ENCODE measurements around the gene FNIP2.
"Not testable (repeated sequence)": the region's sequence is repeated elsewhere in the genome, so short reads cannot be mapped to it uniquely, and the experiment has no call there.

Gene FNIP2

GRCh38 chr4:158768555-158769174, at the start of gene FNIP2:
FNIP2 (plus strand) TSS chr4:158769026; CDS start chr4:158769213, 187 bp downstream.
- DNase-seq (ENCODE audit: low read depth): peak; percentile 44

DNA sequence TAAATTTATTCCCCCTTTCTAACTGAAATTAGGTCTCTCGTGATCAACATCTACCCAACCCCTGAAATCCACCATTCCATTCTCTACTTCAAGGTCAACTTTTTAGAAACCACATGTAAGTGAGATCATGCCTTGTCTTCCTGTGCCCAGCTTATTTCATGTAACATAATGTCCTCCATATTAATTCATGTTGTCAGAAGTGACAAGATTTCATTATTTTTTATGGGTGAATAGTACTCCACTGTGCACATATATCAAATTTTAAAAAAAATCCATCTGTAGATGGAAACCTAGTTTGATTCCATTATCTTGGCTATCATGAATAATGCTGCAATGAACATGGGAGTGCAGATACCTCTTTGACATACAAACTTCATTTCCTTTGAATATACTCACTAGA, 47.1 kb upstream of the FNIP2 start:
- DNase-seq (ENCODE audit: low read depth): no peak

DNA sequence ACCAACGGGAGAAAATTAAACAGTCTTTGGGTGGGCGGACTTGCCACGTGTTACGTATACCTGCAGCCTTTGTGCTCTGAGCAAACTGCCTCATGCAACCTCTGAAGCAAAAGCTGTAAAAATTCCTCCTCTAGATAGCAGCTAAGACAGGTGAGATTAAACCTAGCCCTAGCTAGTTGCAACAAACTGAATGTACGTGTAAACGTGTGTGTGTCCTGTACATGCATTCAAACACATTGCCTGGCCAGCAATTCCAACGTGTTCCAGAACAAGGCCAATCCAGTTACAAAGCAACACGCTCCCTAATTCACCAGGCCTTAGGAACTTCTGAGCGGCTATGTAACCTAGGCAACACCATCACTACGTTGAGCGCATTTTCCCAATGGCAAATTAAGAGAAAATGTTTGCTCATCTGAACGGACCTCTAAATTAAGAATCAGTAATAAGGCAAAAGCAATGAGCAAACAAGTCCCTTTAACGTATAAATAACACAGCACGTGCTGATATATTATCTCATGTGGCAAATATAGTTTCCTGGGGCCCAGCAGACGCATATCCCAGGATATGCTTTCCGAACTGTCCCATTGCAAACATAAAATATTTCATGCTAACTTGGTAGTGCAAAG, 46.4 kb upstream of the FNIP2 start:
- DNase-seq (ENCODE audit: low read depth): no peak

GRCh38 chr4:158722917-158723793, 45.7 kb upstream of the FNIP2 start, which contains the start of gene PPID:
PPID (minus strand) TSS chr4:158723396; CDS start chr4:158723288, 108 bp downstream.
- no peak for DNase-seq (ENCODE audit: low read depth)

DNA sequence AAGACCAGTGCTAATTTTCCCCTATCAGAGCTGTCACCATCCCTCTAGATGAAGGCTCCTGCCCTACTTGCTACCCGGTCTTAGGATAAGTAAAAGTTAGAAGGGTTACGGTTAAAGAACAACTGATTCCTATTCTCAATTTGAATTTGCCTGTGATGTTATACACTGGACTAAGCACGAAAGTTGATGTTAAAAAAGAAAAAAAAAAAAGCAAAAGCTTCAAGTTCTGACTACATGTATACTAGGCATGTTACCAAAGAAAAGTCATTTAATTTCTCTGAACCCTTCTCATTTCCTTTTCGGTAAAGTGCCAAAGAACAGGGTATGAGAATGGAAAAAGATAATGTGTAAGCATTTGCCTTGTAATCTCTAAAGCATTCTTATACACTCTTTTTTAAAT, 44.2 kb upstream of the FNIP2 start:
- no peak for DNase-seq (ENCODE audit: low read depth)

DNA sequence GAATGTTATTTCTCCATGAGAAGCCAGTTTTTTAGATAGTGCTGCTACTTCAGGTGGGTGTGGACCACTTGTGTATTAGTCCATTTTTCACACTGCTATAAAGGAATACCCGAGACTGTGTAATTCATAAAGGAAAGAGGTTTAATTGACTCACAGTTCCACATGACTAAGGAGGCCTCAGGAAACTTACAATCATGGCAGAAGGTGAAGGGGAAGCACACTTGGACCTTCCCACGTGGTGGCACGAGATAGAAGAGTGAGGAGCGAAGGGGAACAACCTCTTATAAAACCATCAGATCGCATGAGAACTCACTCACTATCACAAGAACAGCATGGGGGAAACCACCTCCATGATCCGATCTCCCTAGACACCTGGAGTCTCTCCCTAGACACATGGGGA, 42.2 kb upstream of the FNIP2 start:
- no peak for DNase-seq (ENCODE audit: low read depth)

DNA sequence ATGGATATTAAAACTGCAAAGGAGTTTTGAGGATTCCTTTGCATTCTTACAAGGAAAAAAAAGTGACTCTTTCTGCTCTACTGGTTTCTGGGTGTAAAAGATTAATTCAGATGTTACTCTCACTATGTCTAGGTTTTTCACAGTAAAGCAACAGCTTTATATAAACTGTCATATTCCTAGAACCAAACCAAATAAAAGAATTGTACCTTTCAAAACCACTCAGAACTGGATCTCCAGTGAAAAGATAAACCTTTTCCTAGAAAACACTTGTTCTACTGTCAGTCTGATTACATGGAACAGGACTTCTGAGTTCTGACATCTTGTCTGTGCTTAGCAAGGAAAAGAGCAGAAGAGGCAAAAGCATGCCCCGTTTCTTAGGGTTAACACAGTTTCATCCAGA, 40.6 kb upstream of the FNIP2 start:
- DNase-seq (ENCODE audit: low read depth): no peak

DNA sequence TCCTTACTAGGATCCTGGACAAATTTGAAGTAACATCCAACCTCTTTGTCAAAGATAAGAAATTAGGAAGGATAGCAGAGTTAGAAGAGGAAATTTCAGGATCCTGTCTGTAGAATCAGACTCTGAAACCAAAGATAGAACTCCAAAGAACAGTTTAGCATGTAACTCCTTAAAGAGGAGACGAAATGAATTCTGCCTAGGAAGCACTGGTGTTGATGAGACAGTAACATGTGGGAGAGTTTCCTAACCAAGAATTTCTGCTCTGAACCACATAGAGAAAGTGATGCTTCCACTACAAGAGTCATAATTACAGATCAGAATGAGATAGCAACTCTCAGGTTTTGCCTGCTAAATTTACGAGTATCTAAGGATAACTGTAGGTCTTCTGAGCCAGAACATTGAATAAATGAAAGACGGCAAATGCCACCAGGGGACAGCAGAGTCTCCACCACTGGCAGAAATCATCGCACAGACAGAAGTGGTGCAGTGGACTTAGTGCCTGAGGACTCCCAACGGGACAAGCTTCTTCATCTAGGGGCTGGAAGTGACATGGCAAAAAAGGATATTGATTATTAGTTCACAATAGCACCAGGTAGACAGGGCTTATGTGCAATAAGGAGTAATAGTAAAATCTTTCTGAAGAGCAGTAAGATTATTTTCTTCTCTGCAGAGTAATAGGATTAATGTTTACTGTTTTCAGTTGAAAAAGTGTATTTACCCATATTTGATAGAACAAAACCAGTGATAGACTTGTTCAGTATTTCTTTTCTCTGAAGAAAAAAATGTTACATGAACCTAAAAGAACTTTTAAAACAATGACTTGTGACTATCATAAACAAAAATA, 38.9 kb upstream of the FNIP2 start:
- DNase-seq (ENCODE audit: low read depth): no peak

DNA sequence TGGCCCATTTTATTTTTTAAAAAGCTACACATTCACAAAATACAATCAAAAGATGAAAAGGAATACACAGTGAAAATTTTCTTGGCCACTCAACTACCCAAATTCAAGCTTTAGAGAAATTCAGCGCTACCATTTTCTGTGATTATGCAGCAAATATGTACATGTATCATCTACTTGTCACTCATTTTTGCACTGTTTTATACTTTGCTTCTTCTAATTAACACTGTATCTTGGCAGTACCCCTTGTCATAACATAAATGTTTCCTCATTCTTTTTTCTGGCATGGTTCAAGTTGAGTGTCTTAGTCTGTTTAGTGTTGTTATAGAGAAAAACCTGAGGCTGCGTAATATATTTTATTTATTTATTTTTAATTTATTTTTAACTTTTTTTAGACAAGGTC, 30.0 kb upstream of the FNIP2 start:
- no peak for DNase-seq (ENCODE audit: low read depth)

DNA sequence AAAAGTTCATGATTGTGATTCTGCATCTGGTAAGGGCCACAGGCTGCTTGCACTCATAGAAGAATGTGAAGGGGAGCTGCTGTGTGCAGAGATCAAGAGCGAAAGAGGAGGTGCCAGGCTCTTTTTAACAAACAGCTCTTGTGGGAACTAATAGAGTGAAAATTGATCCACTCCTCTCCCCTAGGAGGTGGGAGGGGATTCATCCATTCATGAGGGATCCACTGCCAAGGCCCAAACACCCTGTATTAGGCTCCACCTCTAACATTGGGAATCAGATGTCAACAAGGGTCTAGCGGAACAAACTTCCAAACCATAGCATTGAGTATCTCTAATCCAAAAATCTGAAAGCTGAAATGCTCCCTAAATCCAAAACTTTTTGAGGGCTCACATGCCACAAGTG, 29.2 kb upstream of the FNIP2 start:
- no peak for DNase-seq (ENCODE audit: low read depth)

DNA sequence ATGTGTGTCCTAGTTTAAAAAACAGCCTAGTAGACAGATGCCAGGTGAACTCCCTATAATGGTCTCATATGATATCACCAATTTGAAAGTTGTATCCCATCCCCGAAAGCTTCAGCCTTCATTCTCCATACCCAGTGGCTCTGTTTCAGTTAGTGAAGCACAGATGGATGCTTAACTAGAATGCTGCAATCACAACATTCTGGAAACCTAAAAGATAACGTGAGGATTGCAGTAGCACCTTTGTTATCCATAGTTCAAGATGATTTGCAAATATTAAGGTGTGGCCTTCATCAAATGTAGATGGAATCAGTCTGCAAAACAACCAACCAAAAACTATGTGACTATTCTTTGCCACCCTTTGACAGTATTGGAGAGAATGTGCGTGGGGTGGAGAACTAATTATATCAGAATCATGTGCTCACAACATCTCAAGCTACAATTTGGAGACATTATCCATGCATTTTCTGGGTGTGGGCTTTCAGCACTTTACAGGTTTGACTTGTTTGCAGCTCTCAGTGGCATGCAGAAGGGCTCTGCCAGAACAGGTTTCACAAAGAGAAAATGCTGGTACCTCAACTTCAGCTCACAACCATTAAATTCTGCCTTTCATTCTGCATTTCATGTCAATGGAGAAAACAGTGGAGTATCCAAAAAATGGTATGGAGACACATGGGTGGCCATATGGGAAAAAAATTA, 27.4 kb upstream of the FNIP2 start:
- no peak for DNase-seq (ENCODE audit: low read depth)

DNA sequence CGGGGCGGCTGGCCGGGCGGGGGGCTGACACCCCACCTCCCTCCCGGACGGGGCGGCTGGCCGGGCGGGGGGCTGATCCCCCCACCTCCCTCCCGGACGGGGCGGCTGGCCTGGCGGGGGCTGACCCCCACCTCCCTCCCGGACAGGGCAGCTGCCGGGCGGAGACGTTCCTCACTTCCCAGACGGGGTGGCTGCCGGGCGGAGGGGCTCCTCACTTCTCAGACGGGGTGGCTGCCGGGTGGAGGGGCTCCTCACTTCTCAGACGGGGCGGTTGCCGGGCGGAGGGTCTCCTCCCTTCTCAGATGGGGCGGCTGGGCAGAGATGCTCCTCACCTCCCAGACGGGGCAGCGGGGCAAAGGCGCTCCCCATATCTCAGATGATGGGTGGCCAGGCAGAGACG, 22.3 kb upstream of the FNIP2 start:
- not testable (repeated sequence) for DNase-seq (ENCODE audit: low read depth)

DNA sequence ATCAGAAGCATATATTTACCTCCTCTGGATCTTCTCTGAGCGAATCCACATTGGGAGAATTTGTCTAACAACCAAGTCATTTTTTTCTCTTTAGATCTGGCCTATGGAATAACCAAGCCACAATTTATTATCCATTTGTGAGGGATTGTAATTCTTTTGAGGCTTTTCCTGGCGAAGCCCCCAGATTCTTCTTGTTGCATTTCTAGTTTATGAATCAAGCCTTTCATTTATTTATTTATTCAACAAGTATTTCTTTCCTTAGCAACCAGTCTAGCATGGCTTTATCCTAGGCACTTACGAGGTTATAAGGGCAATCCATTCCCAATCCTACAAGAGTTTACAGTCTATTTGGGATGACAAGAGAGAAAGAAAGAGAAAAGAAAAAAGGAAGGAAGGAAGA, 18.4 kb upstream of the FNIP2 start:
- DNase-seq (ENCODE audit: low read depth): peak; percentile 77

GRCh38 chr4:158754385-158755180, 14.2 kb upstream of the FNIP2 start:
- DNase-seq (ENCODE audit: low read depth): peak; percentile 52

GRCh38 chr4:158755819-158756218, 13.0 kb upstream of the FNIP2 start:
- DNase-seq (ENCODE audit: low read depth): not testable (repeated sequence)

GRCh38 chr4:158756588-158756987, 12.2 kb upstream of the FNIP2 start:
- no peak for DNase-seq (ENCODE audit: low read depth)

DNA sequence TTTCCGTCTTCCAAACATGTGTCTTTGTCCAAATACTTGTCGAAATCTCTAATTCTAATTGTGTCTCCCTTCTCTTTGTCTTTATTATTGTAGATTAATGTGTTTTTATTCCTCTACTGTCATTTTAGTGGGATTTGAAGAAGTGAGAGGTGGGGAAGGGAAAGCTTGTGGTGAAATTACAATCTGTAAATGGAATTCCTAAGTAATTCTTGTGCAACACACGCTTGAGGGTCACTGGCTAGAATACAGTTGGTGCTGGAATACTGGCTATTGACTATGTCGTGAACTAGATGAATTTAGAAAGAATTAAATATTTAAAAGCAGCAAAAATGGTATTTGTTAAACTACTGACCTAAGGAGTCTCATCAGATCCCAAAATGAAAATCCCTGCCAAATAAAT, 10.7 kb upstream of the FNIP2 start:
- DNase-seq (ENCODE audit: low read depth): no peak

- DNase-seq (ENCODE audit: low read depth): no peak
These were observed 10.1 kb upstream of the FNIP2 start for GRCh38 chr4:158758703-158759102.

DNA sequence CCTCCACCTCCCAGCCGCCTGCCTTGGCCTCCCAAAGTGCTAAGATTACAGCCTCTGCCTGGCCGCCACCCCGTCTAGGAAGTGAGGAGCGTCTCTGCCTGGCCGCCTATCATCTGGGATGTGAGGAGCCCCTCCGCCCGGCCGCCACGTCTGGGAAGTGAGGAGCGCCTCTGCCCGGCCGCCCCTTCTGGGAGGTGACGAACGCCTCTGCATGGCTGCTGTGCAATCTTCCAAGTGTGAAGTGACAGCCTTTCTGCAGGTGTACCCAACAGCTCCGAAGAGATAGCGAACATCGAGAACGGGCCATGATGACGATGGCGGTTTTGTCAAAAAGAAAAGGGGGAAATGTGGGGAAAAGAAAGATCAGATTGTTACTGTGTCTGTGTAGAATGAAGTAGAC, 9.3 kb upstream of the FNIP2 start:
- DNase-seq (ENCODE audit: low read depth): not testable (repeated sequence)

- DNase-seq (ENCODE audit: low read depth): no peak
These were observed 8.0 kb upstream of the FNIP2 start for GRCh38 chr4:158760866-158761265.

DNA sequence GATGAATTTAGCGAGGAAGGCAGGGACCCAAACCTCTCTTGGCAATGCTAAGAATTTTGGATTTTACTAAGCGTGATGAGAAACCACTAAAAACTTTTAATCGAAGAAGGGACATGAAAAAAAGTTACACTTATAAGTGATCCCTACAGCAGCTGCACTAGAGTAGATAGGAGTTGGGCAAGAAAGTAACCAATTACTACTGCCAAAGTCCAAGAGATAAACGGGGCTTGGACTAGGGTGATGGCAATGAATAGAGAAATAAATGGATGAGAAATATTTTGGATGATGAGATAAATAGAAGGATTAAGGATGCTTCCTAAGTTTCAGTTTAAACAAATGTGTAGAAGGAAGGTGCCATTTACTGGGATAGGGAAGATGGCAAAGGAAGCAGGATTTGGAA, 6.3 kb upstream of the FNIP2 start:
- no peak for DNase-seq (ENCODE audit: low read depth)

All from GM04504 (cell line).